Astrocyte of the spinal cord (primary cell): Measurements from ENCODE around the gene TKTL2.

Source experiments
- DNase-seq: peaks from one replicate; pipeline ENCODE4 v3.0.0; 2011; ENCODE audit warnings: low read depth, low spot score
- H3K4me3 ChIP-seq: 2 replicates; pipeline ENCODE4 v1.5.1; 2011; ENCODE audit warnings: low read depth, mild to moderate bottlenecking, low read length, moderate library complexity
- CTCF ChIP-seq: IDR thresholded peaks from 2 replicates; pipeline ENCODE4 v1.5.1; 2012; ENCODE audit warnings: low read depth, mild to moderate bottlenecking, low read length, inconsistent platforms
- in situ Hi-C: cut with HindIII; loops from 2 replicates; pipeline ENCODE4 v1.10.0; 2017; ENCODE audit warnings: low sequenced_read_pairs

Gene TKTL2

GRCh38 chr4:163473576-163473975 lies at the start of gene TKTL2:
Gene TKTL2 (minus strand): TSS chr4:163473754. CDS start chr4:163473734, 20 bp downstream.
- in situ Hi-C loops = no loop called here
- no peak for DNase-seq
- no peak for TF ChIP-seq CTCF
- H3K4me3 ChIP-seq = no peak within 1 kb of the TSS

- H3K4me3 ChIP-seq = no peak overlapping the region
- in situ Hi-C loops = no loop called here
Measured at GRCh38 chr4:163515198-163515597, 41.6 kb upstream of the TKTL2 start.

GRCh38 chr4:163505374-163505773 lies 31.8 kb upstream of the TKTL2 start:
- no peak for DNase-seq
- no peak for TF ChIP-seq CTCF
- in situ Hi-C loops = no loop called here
- no peak overlapping the region for H3K4me3 ChIP-seq

More at GRCh38 chr4:163515198-163515597, 41.6 kb upstream of the TKTL2 start:
- DNase-seq = no peak
- TF ChIP-seq CTCF = no peak

- no peak for TF ChIP-seq CTCF
- no peak overlapping the region for H3K4me3 ChIP-seq
- in situ Hi-C loops = no loop called here
- no peak for DNase-seq
Measured at GRCh38 chr4:163500586-163500985, 27.0 kb upstream of the TKTL2 start.

- in situ Hi-C loops = no loop called here
- TF ChIP-seq CTCF = no peak
- H3K4me3 ChIP-seq = peak overlapping the region; percentile 98
- no peak for DNase-seq
Measured at GRCh38 chr4:163495900-163496299, 22.3 kb upstream of the TKTL2 start.

- DNase-seq = peak; percentile 96
- in situ Hi-C loops = no loop called here
- H3K4me3 ChIP-seq = peak within 1 kb of the TSS; percentile 98
- TF ChIP-seq CTCF = no peak
Measured at GRCh38 chr4:163494360-163495241, 21.0 kb upstream of the TKTL2 start, which contains the start of gene TMA16. Gene TMA16 (plus strand): TSS chr4:163494690. CDS start chr4:163494802, 112 bp downstream.
